Common myeloid progenitor, CD34-positive (primary cell): ENCODE data around the gene EEFSEC.

Experiments used
- CTCF ChIA-PET: fragments of 350-600 bp; sonication (Branson Sonifier 250); formaldehyde crosslinking; loops from one replicate; lab custom pipeline; 2021; ENCODE audit warnings: antibody characterized with exemption; lab: Charles Lee
- POLR2A ChIA-PET: fragments of 350-600 bp; sonication (Branson Sonifier 250); formaldehyde crosslinking; loops from one replicate; lab custom pipeline; 2021; ENCODE audit warnings: antibody characterized with exemption; lab: Charles Lee
- DNase-seq, 3 donors: peaks; one replicate each; pipeline versions ENCODE4 v3.0.0 to v3.0.0-alpha.2; 2013
- H3K27ac ChIP-seq, 2 experiments: 1 replicate in 1 of 2; 2 replicates in 1 of 2; pipeline ENCODE4 v1.7.0; 2013; ENCODE audit warnings: inconsistent platforms in 2 of 2, low read length in 2 of 2, mild to moderate bottlenecking in 2 of 2, low read depth in 1 of 2, moderate library complexity in 1 of 2; ENCODE audit not compliant: severe bottlenecking in 2 of 2, insufficient read depth in 1 of 2, poor library complexity in 1 of 2
- H3K27me3 ChIP-seq, 5 experiments: replicated peaks in 2 of 5; 1 replicate in 3 of 5; 2 replicates in 2 of 5; pipeline versions ENCODE4 v1.6.1 to v1.7.0; 2013; ENCODE audit warnings: low read length in 4 of 5, mild to moderate bottlenecking in 2 of 5, moderate library complexity in 2 of 5, inconsistent platforms in 1 of 5; ENCODE audit not compliant: insufficient read depth in 5 of 5, control insufficient read depth in 4 of 5
- H3K36me3 ChIP-seq, 4 experiments: 1 replicate in 2 of 4; 2 replicates in 2 of 4; pipeline versions ENCODE4 v1.6.1 to v1.7.0; 2013; ENCODE audit warnings: low read length in 3 of 4, control low read depth in 1 of 4, mild to moderate bottlenecking in 1 of 4; ENCODE audit not compliant: control insufficient read depth in 4 of 4, insufficient read depth in 4 of 4
- H3K4me1 ChIP-seq, 4 experiments: 1 replicate in 3 of 4; 2 replicates in 1 of 4; pipeline versions ENCODE4 v1.6.1 to v1.7.1; 2013; ENCODE audit warnings: low read length in 3 of 4, mild to moderate bottlenecking in 3 of 4, control low read depth in 1 of 4, inconsistent platforms in 1 of 4, moderate library complexity in 1 of 4; ENCODE audit not compliant: control insufficient read depth in 4 of 4, insufficient read depth in 4 of 4; ENCODE audit errors: control extremely low read depth in 1 of 4
- H3K4me3 ChIP-seq, 7 experiments: 1 replicate in 4 of 7; 2 replicates in 3 of 7; pipeline versions ENCODE4 v1.5.1 to v1.7.0; 2013; ENCODE audit warnings: mild to moderate bottlenecking in 7 of 7, low read length in 6 of 7, moderate library complexity in 6 of 7, inconsistent platforms in 2 of 7, low read depth in 2 of 7, control low read depth in 1 of 7; ENCODE audit not compliant: insufficient read depth in 4 of 7, control insufficient read depth in 1 of 7; ENCODE audit errors: extremely low read depth in 1 of 7
- H3K9me3 ChIP-seq, 5 experiments: 1 replicate in 4 of 5; 2 replicates in 1 of 5; pipeline versions ENCODE4 v1.6.1 to v1.7.1; 2013; ENCODE audit warnings: low read length in 4 of 5, mild to moderate bottlenecking in 2 of 5, inconsistent platforms in 1 of 5, low read depth in 1 of 5, moderate library complexity in 1 of 5; ENCODE audit not compliant: control insufficient read depth in 4 of 5, insufficient read depth in 2 of 5; ENCODE audit errors: control extremely low read depth in 1 of 5
- WGBS: methylation state at CpG from one replicate; pipeline ENCODE4 v1.1.5; 2013; ENCODE audit not compliant: insufficient coverage; 5-methylcytosine and 5-hydroxymethylcytosine counted together

EEFSEC gene

DNA sequence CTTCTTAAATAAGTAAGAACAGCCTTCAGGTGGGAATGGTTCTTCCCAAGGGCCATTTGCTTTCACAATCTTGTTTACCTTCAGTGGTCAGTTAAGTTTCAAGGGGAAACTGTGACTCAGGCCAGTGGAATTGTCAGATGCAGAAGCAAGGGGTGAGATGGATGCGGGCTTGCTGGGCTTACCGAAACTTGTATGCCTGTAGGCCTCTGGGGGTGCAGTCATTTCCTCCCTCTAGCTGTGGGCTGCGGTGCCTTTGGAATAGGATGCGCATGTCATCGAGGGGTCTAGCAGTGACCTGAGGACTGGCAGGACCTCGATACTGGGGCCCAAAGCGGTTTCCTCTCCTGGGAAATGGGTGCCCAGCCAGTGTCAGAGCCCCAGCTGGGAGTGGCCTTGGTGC, 121.6 kb downstream of the EEFSEC start:
- 97% methylated on average over 6 of the region's 7 CpGs for WGBS
- Histone ChIP-seq H3K36me3 (peaks cover 2 to 11% (median 8%) of the 10 kb centered on the region in 4 experiments), H3K27ac (no peak overlapping the region), H3K9me3 (no peaks in the 10 kb centered on the region), H3K4me3 (no peak overlapping the region), H3K4me1 (no peaks in the 10 kb centered on the region), H3K27me3 (no peaks in the 10 kb centered on the region)
- ChIA-PET CTCF (interaction anchor here (0.7 to 1.9 kb wide), 2 partner anchors 23 to 180 kb away, joined by 3 read pairs; no protein-coding TSS in a partner anchor), POLR2A (no interaction called here)
- no peak for DNase-seq

DNA sequence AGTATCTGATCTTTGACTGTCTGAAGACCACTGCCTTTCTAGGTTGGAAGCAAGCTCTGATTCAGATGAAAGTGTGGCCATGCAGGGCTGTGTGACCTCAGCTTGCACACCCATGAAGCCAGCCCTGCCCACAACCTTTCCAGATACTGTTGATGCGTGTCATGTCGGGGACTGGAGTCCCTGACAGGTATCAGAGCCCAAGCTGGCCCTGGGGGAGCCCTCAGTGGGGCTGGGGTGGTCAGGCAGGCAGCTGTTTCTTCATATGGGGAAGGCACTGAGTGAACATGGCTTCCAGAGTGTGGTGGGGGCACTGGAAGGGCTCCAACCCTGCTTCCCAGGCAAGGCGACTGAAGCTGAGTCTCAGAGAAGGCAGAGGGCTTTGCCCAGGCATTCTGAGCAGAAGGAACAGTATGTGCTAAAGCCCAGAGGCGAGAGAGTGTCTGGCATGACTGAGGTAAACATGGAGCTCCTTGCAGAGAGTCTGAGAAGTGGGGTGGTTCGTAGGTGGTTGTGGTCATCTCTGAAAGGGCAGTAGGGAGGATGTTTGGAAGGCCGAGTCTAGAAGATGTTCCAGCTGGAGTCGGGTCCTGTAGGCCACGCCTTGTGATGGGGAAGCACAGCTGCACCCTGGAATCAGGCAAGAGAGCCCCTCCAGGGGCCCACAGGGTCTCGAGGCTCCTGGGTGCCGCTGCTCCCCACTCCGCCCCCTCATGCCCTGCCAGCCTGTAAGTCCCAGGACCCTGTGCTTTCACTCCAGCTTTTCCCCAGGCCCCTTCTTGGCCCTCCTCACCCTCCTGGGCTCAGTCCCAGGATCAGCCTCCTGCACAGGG, 122.2 kb downstream of the EEFSEC start:
- Histone ChIP-seq H3K9me3 (no peaks in the 10 kb centered on the region), H3K27me3 (no peaks in the 10 kb centered on the region), H3K4me3 (no peak overlapping the region), H3K4me1 (no peaks in the 10 kb centered on the region), H3K36me3 (peaks cover 2 to 11% (median 8%) of the 10 kb centered on the region in 4 experiments), H3K27ac (no peak overlapping the region)
- ChIA-PET CTCF (interaction anchor here (0.7 to 1.9 kb wide), 2 partner anchors 22 to 181 kb away, joined by 3 read pairs; no protein-coding TSS in a partner anchor), POLR2A (no interaction called here)
- WGBS, result 97% methylated on average over 11 of the region's 11 CpGs
- DNase-seq, result no peak

DNA sequence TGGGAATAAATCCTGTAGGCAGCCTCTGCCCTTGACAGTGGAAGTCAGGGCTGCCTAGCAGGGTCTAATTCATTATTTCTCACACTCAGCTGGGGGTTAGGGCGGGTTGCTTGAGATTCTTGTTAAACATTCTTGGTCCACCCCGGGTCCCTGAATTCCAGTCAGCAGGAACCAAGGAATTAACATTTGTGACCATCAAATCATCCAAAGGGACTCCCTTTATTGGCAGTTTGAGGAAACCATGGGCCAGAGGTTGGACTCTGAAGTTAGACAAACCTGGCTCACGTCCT, 122.8 kb downstream of the EEFSEC start:
- WGBS, result 100% methylated on average over 3 of the region's 3 CpGs
- POLR2A ChIA-PET, result no interaction called here
- peaks cover 2 to 9% (median 7%) of the 10 kb centered on the region in 4 experiments for H3K36me3 ChIP-seq
- H3K9me3 ChIP-seq, result no peaks in the 10 kb centered on the region
- H3K27me3 ChIP-seq, result no peaks in the 10 kb centered on the region
- DNase-seq, result no peak
- no peak overlapping the region for H3K4me3 ChIP-seq
- H3K27ac ChIP-seq, result no peak overlapping the region
- H3K4me1 ChIP-seq, result no peaks in the 10 kb centered on the region
- CTCF ChIA-PET, result no interaction called here

DNA sequence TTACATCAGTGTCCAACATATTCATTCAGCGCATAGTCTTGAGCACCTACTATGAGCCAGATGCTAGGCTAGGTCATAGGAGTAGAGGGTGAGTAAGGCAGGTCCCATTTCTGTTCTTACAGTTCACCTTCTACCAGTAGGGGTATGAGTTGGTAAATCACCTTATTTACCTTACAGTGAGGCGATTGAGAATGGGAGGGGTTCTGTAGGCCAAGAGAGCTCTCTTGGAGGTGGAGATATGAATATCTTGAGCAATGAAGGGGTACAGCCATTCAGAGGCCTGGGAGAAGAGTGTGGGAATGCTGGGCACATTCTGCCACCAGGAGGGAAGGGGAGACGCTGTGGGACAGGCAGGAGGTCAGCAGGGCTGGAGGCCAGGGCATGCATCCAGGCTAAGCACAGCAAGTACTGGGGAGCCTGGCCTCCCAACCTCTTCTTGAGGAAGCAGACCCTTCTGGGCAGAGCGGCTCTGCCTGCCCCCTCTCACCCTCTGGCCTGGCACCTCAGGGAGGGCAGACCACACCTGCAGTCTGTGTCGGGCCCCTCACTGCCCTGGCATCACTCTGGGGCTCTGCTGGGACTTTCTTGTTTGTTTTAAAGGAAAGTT, 123.4 kb downstream of the EEFSEC start:
- no peak overlapping the region for H3K27ac ChIP-seq
- no peaks in the 10 kb centered on the region for H3K27me3 ChIP-seq
- CTCF ChIA-PET, result no interaction called here
- no peaks in the 10 kb centered on the region for H3K9me3 ChIP-seq
- H3K36me3 ChIP-seq, result peaks cover 2 to 7% (median 4%) of the 10 kb centered on the region in 4 experiments
- H3K4me1 ChIP-seq, result no peaks in the 10 kb centered on the region
- WGBS, result 95% methylated on average over 2 of the region's 5 CpGs
- POLR2A ChIA-PET, result no interaction called here
- no peak for DNase-seq
- no peak overlapping the region for H3K4me3 ChIP-seq

DNA sequence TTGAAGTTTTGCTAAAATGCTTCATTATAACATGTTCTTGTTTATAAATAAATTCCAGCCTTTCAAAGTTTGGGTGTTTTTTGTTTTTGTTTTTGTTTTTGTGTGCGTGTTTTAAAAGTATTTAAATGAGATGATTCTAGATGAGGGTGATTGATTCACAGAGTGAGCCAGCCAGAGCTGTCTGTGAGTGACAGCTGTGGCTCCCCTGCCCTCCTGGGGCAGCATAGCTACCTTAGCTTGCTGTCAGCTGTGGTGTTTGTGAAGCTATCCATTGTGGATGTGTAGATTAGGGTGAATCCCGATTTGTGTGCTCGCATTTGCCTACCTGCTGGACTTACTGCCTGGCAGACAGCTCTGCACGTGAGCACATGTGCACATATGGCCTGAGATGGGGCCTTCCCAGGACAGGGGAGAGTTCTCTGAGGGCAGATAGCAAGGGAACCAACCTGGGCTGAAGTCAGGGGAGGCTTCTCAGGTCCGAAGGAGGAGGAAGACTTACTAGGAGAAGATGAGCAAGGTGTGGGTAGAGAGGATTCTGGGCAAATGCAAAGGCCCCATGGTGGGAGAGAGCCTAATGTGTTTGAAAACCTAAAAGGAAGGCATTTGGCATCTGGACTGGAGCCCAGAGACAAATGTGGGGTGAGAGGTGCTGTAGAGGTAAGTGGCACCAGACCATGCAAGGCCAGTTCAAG, 124.2 kb downstream of the EEFSEC start:
- Histone ChIP-seq H3K9me3 (no peaks in the 10 kb centered on the region), H3K4me3 (no peak overlapping the region), H3K36me3 (peaks cover 3 to 7% (median 4%) of the 10 kb centered on the region in 4 experiments), H3K27ac (no peak overlapping the region), H3K4me1 (no peaks in the 10 kb centered on the region), H3K27me3 (no peaks in the 10 kb centered on the region)
- DNase-seq, result no peak
- 100% methylated on average over 1 of the region's 5 CpGs for WGBS
- CTCF ChIA-PET, result no interaction called here
- POLR2A ChIA-PET, result no interaction called here

DNA sequence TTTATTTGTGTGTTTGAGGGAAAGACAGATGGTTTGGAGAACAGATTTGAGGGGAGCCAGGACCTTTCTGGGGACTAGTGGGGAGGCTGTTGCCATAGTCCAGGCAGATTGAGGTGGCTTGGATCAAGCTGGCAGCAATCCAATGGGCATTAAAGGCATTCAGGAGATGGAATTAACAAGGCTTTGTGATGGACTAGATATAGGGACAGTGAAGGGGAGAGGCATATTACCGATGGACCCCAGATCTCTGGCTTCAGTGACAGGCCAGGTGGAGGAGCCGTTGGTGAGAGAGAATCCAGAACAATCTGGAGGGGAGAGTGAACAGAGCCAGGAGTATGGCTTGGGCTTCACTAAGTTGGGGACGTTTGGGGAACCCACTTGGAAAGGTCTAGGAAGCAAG, 124.8 kb downstream of the EEFSEC start:
- no peaks in the 10 kb centered on the region for H3K27me3 ChIP-seq
- H3K9me3 ChIP-seq, result no peaks in the 10 kb centered on the region
- H3K4me1 ChIP-seq, result no peaks in the 10 kb centered on the region
- no peak overlapping the region for H3K27ac ChIP-seq
- no peak overlapping the region for H3K4me3 ChIP-seq
- DNase-seq, result no peak
- WGBS, result 92% methylated on average over 3 of the region's 3 CpGs
- peaks cover 3 to 11% (median 4%) of the 10 kb centered on the region in 4 experiments for H3K36me3 ChIP-seq
- POLR2A ChIA-PET, result no interaction called here
- CTCF ChIA-PET, result no interaction called here
